HEK293 (cell line): ENCODE data around the gene RABGGTA.

Experiments
- EGR2 ChIP-seq: fragments of 450-650 bp; formaldehyde crosslinking; IDR thresholded peaks from 2 replicates; pipeline ENCODE4 v1.5.1; 2016; ENCODE audit warnings: low read depth, missing biosample characterization, missing genetic modification characterization
- GLIS2 ChIP-seq: fragments of 450-650 bp; formaldehyde crosslinking; IDR thresholded peaks from 2 replicates; pipeline ENCODE4 v1.5.1; 2016; ENCODE audit warnings: missing biosample characterization, missing genetic modification characterization
- KLF1 ChIP-seq: fragments of 450-650 bp; formaldehyde crosslinking; IDR thresholded peaks from 2 replicates; pipeline ENCODE4 v1.5.1; 2016; ENCODE audit warnings: missing biosample characterization, missing genetic modification characterization
- MZF1 ChIP-seq: fragments of 450-650 bp; formaldehyde crosslinking; IDR thresholded peaks from 2 replicates; pipeline ENCODE4 v1.5.1; 2017; ENCODE audit warnings: missing biosample characterization, missing genetic modification characterization, borderline replicate concordance
- SCRT2 ChIP-seq: fragments of 450-650 bp; formaldehyde crosslinking; IDR thresholded peaks from 2 replicates; pipeline ENCODE4 v1.5.1; 2016; ENCODE audit warnings: missing biosample characterization, missing genetic modification characterization
- SP2 ChIP-seq: fragments of 450-650 bp; formaldehyde crosslinking; IDR thresholded peaks from 2 replicates; pipeline ENCODE4 v1.5.1; 2016; ENCODE audit warnings: missing biosample characterization, missing genetic modification characterization
- SP7 ChIP-seq: fragments of 450-650 bp; formaldehyde crosslinking; IDR thresholded peaks from 2 replicates; pipeline ENCODE4 v1.5.1; 2016; ENCODE audit warnings: missing biosample characterization, missing genetic modification characterization
- TRIM28 ChIP-seq: IDR thresholded peaks from 2 replicates; pipeline ENCODE4 v1.6.1; 2011; ENCODE audit warnings: low read length, control low read depth, borderline replicate concordance
- ZBTB48 ChIP-seq: fragments of 450-650 bp; formaldehyde crosslinking; IDR thresholded peaks from 2 replicates; pipeline ENCODE4 v1.5.1; 2016; ENCODE audit warnings: missing biosample characterization, missing genetic modification characterization
- ZBTB7A ChIP-seq: fragments of 450-650 bp; formaldehyde crosslinking; IDR thresholded peaks from 2 replicates; pipeline ENCODE4 v1.5.1; 2016; ENCODE audit warnings: low read depth, missing biosample characterization, missing genetic modification characterization
- ZNF2 ChIP-seq: fragments of 450-650 bp; formaldehyde crosslinking; IDR thresholded peaks from 2 replicates; pipeline ENCODE4 v1.5.1; 2016; ENCODE audit warnings: missing biosample characterization, missing genetic modification characterization
- ZNF239 ChIP-seq: fragments of 450-650 bp; formaldehyde crosslinking; IDR thresholded peaks from 2 replicates; pipeline ENCODE4 v1.5.1; 2016; ENCODE audit warnings: missing biosample characterization, missing genetic modification characterization
- ZNF324 ChIP-seq: fragments of 450-650 bp; formaldehyde crosslinking; IDR thresholded peaks from 2 replicates; pipeline ENCODE4 v1.5.1; 2016; ENCODE audit warnings: missing biosample characterization, missing genetic modification characterization
- ZNF335 ChIP-seq: fragments of 450-650 bp; formaldehyde crosslinking; conservative IDR thresholded peaks from 2 replicates; pipeline ENCODE4 v1.5.1; 2016; ENCODE audit warnings: missing biosample characterization, missing genetic modification characterization
- ZNF521 ChIP-seq: fragments of 450-650 bp; formaldehyde crosslinking; IDR thresholded peaks from 2 replicates; pipeline ENCODE4 v1.5.1; 2017; ENCODE audit warnings: missing biosample characterization, mild to moderate bottlenecking, missing genetic modification characterization
- ZNF549 ChIP-seq: fragments of 450-650 bp; IDR thresholded peaks from 2 replicates; pipeline ENCODE4 v1.5.1; 2018; ENCODE audit warnings: missing biosample characterization, missing genetic modification characterization, mild to moderate bottlenecking, inconsistent platforms, moderate library complexity
- ZNF600 ChIP-seq: fragments of 450-650 bp; formaldehyde crosslinking; IDR thresholded peaks from 2 replicates; pipeline ENCODE4 v1.5.1; 2016; ENCODE audit warnings: missing biosample characterization, missing genetic modification characterization
- ZNF610 ChIP-seq: fragments of 450-650 bp; formaldehyde crosslinking; IDR thresholded peaks from 2 replicates; pipeline ENCODE4 v1.5.1; 2016; ENCODE audit warnings: missing biosample characterization, missing genetic modification characterization, borderline replicate concordance
- ZNF624 ChIP-seq: fragments of 450-650 bp; formaldehyde crosslinking; IDR thresholded peaks from 2 replicates; pipeline ENCODE4 v1.5.1; 2017; ENCODE audit warnings: missing biosample characterization, missing genetic modification characterization
- ZNF660 ChIP-seq: fragments of 450-650 bp; IDR thresholded peaks from 2 replicates; pipeline ENCODE4 v1.5.1; 2018; ENCODE audit warnings: missing biosample characterization, mild to moderate bottlenecking, missing genetic modification characterization
- ZNF747 ChIP-seq: fragments of 450-650 bp; formaldehyde crosslinking; IDR thresholded peaks from 2 replicates; pipeline ENCODE4 v1.5.1; 2016; ENCODE audit warnings: missing biosample characterization, missing genetic modification characterization
- ZNF776 ChIP-seq: fragments of 450-650 bp; formaldehyde crosslinking; IDR thresholded peaks from 2 replicates; pipeline ENCODE4 v1.5.0; 2017; ENCODE audit warnings: missing biosample characterization, missing genetic modification characterization, borderline replicate concordance
- ZNF777 ChIP-seq: fragments of 450-650 bp; formaldehyde crosslinking; IDR thresholded peaks from 2 replicates; pipeline ENCODE4 v1.5.1; 2017; ENCODE audit warnings: missing biosample characterization, missing genetic modification characterization, borderline replicate concordance
- ZNF837 ChIP-seq: fragments of 450-650 bp; formaldehyde crosslinking; IDR thresholded peaks from 2 replicates; pipeline ENCODE4 v1.5.1; 2016; ENCODE audit warnings: missing biosample characterization, missing genetic modification characterization
- TF ChIP-seq, protein P1 (sequence below): fragments of 450-650 bp; formaldehyde crosslinking; IDR thresholded peaks from 2 replicates; pipeline ENCODE4 v1.5.1; 2016; ENCODE audit warnings: missing biosample characterization, missing genetic modification characterization
- TF ChIP-seq, protein P2 (sequence below): fragments of 450-650 bp; formaldehyde crosslinking; IDR thresholded peaks from 2 replicates; pipeline ENCODE4 v1.5.1; 2016; ENCODE audit warnings: missing biosample characterization, missing genetic modification characterization
- TF ChIP-seq, protein P3 (sequence below): fragments of 450-650 bp; formaldehyde crosslinking; IDR thresholded peaks from 2 replicates; pipeline ENCODE4; 2016; ENCODE audit warnings: missing biosample characterization, missing genetic modification characterization
- TF ChIP-seq, protein P4 (sequence below): fragments of 450-650 bp; formaldehyde crosslinking; IDR thresholded peaks from 2 replicates; pipeline ENCODE4 v1.5.1; 2017; ENCODE audit warnings: missing biosample characterization, missing genetic modification characterization
- TF ChIP-seq, protein P5 (sequence below): fragments of 450-650 bp; formaldehyde crosslinking; IDR thresholded peaks from 2 replicates; pipeline ENCODE4 v1.5.1; 2016; ENCODE audit warnings: missing biosample characterization, missing genetic modification characterization
- TF ChIP-seq, protein P6 (sequence below): sonication (generic); formaldehyde crosslinking; IDR thresholded peaks from 2 replicates; pipeline ENCODE4 v1.8.1; 2022; ENCODE audit warnings: mild to moderate bottlenecking, moderate library complexity, missing genetic modification reagents

The RABGGTA gene

DNA sequence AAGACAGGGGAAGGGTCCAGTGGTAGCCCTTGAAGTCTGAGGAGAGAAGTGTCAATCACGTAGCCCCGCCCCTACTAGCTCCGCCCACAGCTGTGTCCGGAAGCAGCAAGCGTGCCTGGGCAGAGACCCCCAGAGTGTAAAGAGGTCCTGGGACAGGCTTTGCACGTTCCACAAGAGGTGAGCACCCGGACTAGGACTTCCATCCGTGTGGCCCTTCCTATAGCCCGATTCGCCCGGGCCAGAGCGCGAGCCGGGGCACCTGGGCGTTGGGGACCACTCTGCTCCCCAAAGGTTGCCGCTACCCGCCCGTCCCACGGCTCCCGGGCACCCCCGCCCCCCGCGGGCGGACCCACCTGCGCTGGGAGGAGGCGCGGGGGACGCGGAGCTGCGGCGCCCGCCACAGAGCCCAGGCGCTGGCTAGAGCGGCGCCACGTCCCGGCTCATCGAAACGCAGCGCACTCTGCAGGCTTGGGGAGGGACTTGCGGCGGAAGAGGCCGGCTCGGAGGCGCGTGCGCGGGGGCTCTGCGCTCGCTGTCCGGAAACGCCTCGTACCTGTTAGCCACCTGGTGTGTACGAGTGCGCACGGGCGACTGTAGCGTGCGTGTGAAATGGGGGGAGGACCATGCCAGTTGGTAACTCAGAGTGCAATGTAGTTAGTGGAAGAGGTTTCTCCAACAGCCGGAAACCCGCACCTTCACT is at the start of gene RABGGTA (continued):
- TF ChIP-seq, protein P1, sequence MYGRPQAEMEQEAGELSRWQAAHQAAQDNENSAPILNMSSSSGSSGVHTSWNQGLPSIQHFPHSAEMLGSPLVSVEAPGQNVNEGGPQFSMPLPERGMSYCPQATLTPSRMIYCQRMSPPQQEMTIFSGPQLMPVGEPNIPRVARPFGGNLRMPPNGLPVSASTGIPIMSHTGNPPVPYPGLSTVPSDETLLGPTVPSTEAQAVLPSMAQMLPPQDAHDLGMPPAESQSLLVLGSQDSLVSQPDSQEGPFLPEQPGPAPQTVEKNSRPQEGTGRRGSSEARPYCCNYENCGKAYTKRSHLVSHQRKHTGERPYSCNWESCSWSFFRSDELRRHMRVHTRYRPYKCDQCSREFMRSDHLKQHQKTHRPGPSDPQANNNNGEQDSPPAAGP (tag by site-specific recombination) = peak; percentile 59; the same call in 1 of the 2 replicates
- TF ChIP-seq ZNF600 (tag by site-specific recombination) (peak; percentile 35; the same call in 1 of the 2 replicates), SP2 (tag by site-specific recombination) (peak; percentile 70), KLF1 (tag by site-specific recombination) (peak; percentile 44; the same call in 1 of the 2 replicates), SCRT2 (tag by site-specific recombination) (peak; percentile 94), ZNF610 (tag by site-specific recombination) (no peak), SP7 (tag by site-specific recombination) (0 out of 2 replicates have a peak, but pooled peaks have one; percentile 38), ZNF239 (tag by site-specific recombination) (no peak), ZNF2 (tag by site-specific recombination) (peak; percentile 37; the same call in 1 of the 2 replicates), EGR2 (tag by site-specific recombination) (peak; percentile 54; the same call in 1 of the 2 replicates), TRIM28 (peak; percentile 8; the same call in 1 of the 2 replicates), ZBTB48 (no peak), ZNF660 (tag by site-specific recombination) (peak; percentile 78; the same call in 1 of the 2 replicates), GLIS2 (peak; percentile 91), ZNF837 (tag by site-specific recombination) (no peak), ZNF324 (tag by site-specific recombination) (0 out of 2 replicates have a peak, but pooled peaks have one; percentile 22), ZBTB7A (tag by site-specific recombination) (peak; percentile 75), MZF1 (tag by site-specific recombination) (peak; percentile 61; the same call in 1 of the 2 replicates), ZNF624 (tag by site-specific recombination) (no peak), ZNF777 (tag by site-specific recombination) (no peak), ZNF335 (tag by site-specific recombination) (peak; percentile 70; the same call in 1 of the 2 replicates), ZNF521 (tag by site-specific recombination) (no peak), ZNF747 (tag by site-specific recombination) (no peak), ZNF776 (tag by site-specific recombination) (no peak), ZNF549 (tag by site-specific recombination) (no peak)
- TF ChIP-seq, protein P2, sequence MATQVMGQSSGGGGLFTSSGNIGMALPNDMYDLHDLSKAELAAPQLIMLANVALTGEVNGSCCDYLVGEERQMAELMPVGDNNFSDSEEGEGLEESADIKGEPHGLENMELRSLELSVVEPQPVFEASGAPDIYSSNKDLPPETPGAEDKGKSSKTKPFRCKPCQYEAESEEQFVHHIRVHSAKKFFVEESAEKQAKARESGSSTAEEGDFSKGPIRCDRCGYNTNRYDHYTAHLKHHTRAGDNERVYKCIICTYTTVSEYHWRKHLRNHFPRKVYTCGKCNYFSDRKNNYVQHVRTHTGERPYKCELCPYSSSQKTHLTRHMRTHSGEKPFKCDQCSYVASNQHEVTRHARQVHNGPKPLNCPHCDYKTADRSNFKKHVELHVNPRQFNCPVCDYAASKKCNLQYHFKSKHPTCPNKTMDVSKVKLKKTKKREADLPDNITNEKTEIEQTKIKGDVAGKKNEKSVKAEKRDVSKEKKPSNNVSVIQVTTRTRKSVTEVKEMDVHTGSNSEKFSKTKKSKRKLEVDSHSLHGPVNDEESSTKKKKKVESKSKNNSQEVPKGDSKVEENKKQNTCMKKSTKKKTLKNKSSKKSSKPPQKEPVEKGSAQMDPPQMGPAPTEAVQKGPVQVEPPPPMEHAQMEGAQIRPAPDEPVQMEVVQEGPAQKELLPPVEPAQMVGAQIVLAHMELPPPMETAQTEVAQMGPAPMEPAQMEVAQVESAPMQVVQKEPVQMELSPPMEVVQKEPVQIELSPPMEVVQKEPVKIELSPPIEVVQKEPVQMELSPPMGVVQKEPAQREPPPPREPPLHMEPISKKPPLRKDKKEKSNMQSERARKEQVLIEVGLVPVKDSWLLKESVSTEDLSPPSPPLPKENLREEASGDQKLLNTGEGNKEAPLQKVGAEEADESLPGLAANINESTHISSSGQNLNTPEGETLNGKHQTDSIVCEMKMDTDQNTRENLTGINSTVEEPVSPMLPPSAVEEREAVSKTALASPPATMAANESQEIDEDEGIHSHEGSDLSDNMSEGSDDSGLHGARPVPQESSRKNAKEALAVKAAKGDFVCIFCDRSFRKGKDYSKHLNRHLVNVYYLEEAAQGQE (tag by site-specific recombination) = peak; percentile 60; the same call in 1 of the 2 replicates
- TF ChIP-seq, protein P3, sequence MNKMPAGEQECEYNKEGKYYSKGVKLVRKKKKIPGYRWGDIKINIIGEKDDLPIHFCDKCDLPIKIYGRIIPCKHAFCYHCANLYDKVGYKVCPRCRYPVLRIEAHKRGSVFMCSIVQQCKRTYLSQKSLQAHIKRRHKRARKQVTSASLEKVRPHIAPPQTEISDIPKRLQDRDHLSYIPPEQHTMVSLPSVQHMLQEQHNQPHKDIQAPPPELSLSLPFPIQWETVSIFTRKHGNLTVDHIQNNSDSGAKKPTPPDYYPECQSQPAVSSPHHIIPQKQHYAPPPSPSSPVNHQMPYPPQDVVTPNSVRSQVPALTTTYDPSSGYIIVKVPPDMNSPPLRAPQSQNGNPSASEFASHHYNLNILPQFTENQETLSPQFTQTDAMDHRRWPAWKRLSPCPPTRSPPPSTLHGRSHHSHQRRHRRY (tag by site-specific recombination) = no peak
- TF ChIP-seq, protein P4, sequence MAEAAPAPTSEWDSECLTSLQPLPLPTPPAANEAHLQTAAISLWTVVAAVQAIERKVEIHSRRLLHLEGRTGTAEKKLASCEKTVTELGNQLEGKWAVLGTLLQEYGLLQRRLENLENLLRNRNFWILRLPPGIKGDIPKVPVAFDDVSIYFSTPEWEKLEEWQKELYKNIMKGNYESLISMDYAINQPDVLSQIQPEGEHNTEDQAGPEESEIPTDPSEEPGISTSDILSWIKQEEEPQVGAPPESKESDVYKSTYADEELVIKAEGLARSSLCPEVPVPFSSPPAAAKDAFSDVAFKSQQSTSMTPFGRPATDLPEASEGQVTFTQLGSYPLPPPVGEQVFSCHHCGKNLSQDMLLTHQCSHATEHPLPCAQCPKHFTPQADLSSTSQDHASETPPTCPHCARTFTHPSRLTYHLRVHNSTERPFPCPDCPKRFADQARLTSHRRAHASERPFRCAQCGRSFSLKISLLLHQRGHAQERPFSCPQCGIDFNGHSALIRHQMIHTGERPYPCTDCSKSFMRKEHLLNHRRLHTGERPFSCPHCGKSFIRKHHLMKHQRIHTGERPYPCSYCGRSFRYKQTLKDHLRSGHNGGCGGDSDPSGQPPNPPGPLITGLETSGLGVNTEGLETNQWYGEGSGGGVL (tag by site-specific recombination) = peak; percentile 33; the same call in 1 of the 2 replicates
- TF ChIP-seq, protein P5, sequence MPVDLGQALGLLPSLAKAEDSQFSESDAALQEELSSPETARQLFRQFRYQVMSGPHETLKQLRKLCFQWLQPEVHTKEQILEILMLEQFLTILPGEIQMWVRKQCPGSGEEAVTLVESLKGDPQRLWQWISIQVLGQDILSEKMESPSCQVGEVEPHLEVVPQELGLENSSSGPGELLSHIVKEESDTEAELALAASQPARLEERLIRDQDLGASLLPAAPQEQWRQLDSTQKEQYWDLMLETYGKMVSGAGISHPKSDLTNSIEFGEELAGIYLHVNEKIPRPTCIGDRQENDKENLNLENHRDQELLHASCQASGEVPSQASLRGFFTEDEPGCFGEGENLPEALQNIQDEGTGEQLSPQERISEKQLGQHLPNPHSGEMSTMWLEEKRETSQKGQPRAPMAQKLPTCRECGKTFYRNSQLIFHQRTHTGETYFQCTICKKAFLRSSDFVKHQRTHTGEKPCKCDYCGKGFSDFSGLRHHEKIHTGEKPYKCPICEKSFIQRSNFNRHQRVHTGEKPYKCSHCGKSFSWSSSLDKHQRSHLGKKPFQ (tag by site-specific recombination) = no peak
- TF ChIP-seq, protein P6, sequence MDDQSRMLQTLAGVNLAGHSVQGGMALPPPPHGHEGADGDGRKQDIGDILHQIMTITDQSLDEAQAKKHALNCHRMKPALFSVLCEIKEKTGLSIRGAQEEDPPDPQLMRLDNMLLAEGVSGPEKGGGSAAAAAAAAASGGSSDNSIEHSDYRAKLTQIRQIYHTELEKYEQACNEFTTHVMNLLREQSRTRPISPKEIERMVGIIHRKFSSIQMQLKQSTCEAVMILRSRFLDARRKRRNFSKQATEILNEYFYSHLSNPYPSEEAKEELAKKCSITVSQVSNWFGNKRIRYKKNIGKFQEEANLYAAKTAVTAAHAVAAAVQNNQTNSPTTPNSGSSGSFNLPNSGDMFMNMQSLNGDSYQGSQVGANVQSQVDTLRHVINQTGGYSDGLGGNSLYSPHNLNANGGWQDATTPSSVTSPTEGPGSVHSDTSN = peak; percentile 74
